Esophagus muscularis mucosa (tissue), 4 donors: ENCODE results near the gene TRABD2B. TPM values are rescaled to one million over a fixed set of nuclear protein-coding genes. Genes with fewer than 3 reads are reported as not detected.

Experiments used
- DNase-seq: peaks from one replicate; pipeline ENCODE4 v3.0.0-alpha.2; 2017; ENCODE audit errors: extremely low spot score
- H3K27ac ChIP-seq, 4 donors: fragments of 200-600 bp; sonication (generic); replicated peaks in 1 of 4; 1 replicate in 3 of 4; 2 replicates in 1 of 4; pipeline ENCODE4 v1.5.1; 2016 to 2019; ENCODE audit warnings: mild to moderate bottlenecking in 1 of 4
- H3K27me3 ChIP-seq, 4 donors: fragments of 200-600 bp; sonication (generic); one replicate each; pipeline versions ENCODE4 v1.5.1 to v1.6.0; 2016 to 2019
- H3K36me3 ChIP-seq, 4 donors: fragments of 200-600 bp; sonication (generic); one replicate each; pipeline ENCODE4 v1.5.1; 2016 to 2019
- H3K4me1 ChIP-seq, 4 donors: fragments of 200-600 bp; sonication (generic); one replicate each; pipeline ENCODE4 v1.5.1; 2016 to 2019
- H3K4me3 ChIP-seq, 4 donors: fragments of 200-600 bp; sonication (generic); 1 replicate in 2 of 4; 2 replicates in 2 of 4; pipeline ENCODE4 v1.5.1; 2016 to 2019; ENCODE audit warnings: mild to moderate bottlenecking in 4 of 4, moderate library complexity in 1 of 4
- H3K9me3 ChIP-seq, 4 donors: fragments of 200-600 bp; sonication (generic); 1 replicate in 3 of 4; 2 replicates in 1 of 4; pipeline ENCODE4 v1.5.1; 2016 to 2019
- CTCF ChIP-seq, 3 experiments: fragments of 200-600 bp in 2 of 3; fragments of 450-650 bp in 1 of 3; sonication (generic) in 2 of 3; IDR thresholded peaks; one replicate each; pipeline ENCODE4 v1.5.1; 2017 to 2019; ENCODE audit warnings: antibody characterized with exemption in 3 of 3, mild to moderate bottlenecking in 2 of 3, moderate library complexity in 1 of 3
- EP300 ChIP-seq: sonication (generic); formaldehyde crosslinking; IDR thresholded peaks from one replicate; pipeline ENCODE4 v1.6.1; 2017; ENCODE audit warnings: antibody characterized with exemption
- POLR2A ChIP-seq: fragments of 450-650 bp; IDR thresholded peaks from one replicate; pipeline ENCODE4 v1.6.1; 2017; ENCODE audit warnings: antibody characterized with exemption, moderate library complexity, mild to moderate bottlenecking, low read depth
- POLR2AphosphoS5 ChIP-seq, 2 donors: sonication (generic); formaldehyde crosslinking; IDR thresholded peaks; one replicate each; pipeline ENCODE4 v1.6.1; 2017; ENCODE audit warnings: antibody characterized with exemption in 2 of 2
- WGBS: methylation state at CpG from one replicate; pipeline ENCODE4 v1.1.5; 2018; 5-methylcytosine and 5-hydroxymethylcytosine counted together
- intact Hi-C: fragments of 100-400 bp; cut with DNase I; formaldehyde crosslinking; loops from one replicate; pipeline ENCODE4 v1.15.1; 2023
- total RNA-seq, 4 donors: library from RNA; depleted of rRNA; stranded (reverse); fragments of >200 nt; gene quantifications; one replicate each; pipeline versions ENCODE4 v1.1.0 to v1.2.1, GENCODE V29; 2016

Gene TRABD2B
- total RNA-seq, 4 donors from 2014 or later: 4.0 to 7.6 (median 4.1) TPM

GRCh38 chr1:47866601-47867437 is 130.4 kb downstream of the TRABD2B start:
- DNase-seq: no peak
- H3K36me3 ChIP-seq: no peaks in the 10 kb centered on the region
- intact Hi-C loops: no loop called here
- WGBS: 79% methylated on average over 8 of the region's 8 CpGs
- TF ChIP-seq POLR2AphosphoS5 (IDR thresholded peaks at IDR 0.05) (no peak), EP300 (no peak)
- no peak overlapping the region for H3K4me3 ChIP-seq
- H3K27me3 ChIP-seq: no peaks in the 10 kb centered on the region
- peaks cover under 1 to 17% (median 6%) of the 10 kb centered on the region in 4 donors for H3K4me1 ChIP-seq
- H3K9me3 ChIP-seq: peaks cover 0 to 8% (median 0%) of the 10 kb centered on the region in 4 donors
- H3K27ac ChIP-seq: no peak overlapping the region

- no peak overlapping the region for H3K4me3 ChIP-seq
- peaks cover 0 to 14% (median 4%) of the 10 kb centered on the region in 4 donors for H3K4me1 ChIP-seq
- intact Hi-C loops: no loop called here
- no peak for DNase-seq
- peaks cover 0 to 14% (median 0%) of the 10 kb centered on the region in 4 donors for H3K9me3 ChIP-seq
- no peaks in the 10 kb centered on the region for H3K36me3 ChIP-seq
- H3K27me3 ChIP-seq: no peaks in the 10 kb centered on the region
- no peak overlapping the region for H3K27ac ChIP-seq
- 86% methylated on average over 6 of the region's 6 CpGs for WGBS
- no peak for TF ChIP-seq POLR2AphosphoS5 (IDR thresholded peaks at IDR 0.05)
- no peak for TF ChIP-seq EP300
- TF ChIP-seq CTCF (IDR thresholded peaks at IDR 0.05): no peak
- no peak for TF ChIP-seq POLR2A
Observed at GRCh38 chr1:47865881-47866535, 131.2 kb downstream of the TRABD2B start.

- no peak overlapping the region for H3K4me3 ChIP-seq
- no peaks in the 10 kb centered on the region for H3K4me1 ChIP-seq
- no peak for DNase-seq
- H3K27ac ChIP-seq: no peak overlapping the region
- 56% methylated on average over 2 of the region's 3 CpGs for WGBS
- H3K9me3 ChIP-seq: peaks cover 0 to 14% (median 0%) of the 10 kb centered on the region in 4 donors
- H3K36me3 ChIP-seq: no peaks in the 10 kb centered on the region
- intact Hi-C loops: no loop called here
- H3K27me3 ChIP-seq: no peaks in the 10 kb centered on the region
- TF ChIP-seq EP300 (no peak), CTCF (IDR thresholded peaks at IDR 0.05) (no peak), POLR2A (no peak), POLR2AphosphoS5 (IDR thresholded peaks at IDR 0.05) (no peak)
Observed at GRCh38 chr1:47859092-47859743, 138.0 kb downstream of the TRABD2B start.

GRCh38 chr1:47856996-47857395 is 140.2 kb downstream of the TRABD2B start:
- H3K4me1 ChIP-seq: no peaks in the 10 kb centered on the region
- TF ChIP-seq POLR2AphosphoS5 (IDR thresholded peaks at IDR 0.05): no peak
- no peak for TF ChIP-seq POLR2A
- no peak for TF ChIP-seq CTCF (IDR thresholded peaks at IDR 0.05)
- no peak for TF ChIP-seq EP300
- no peaks in the 10 kb centered on the region for H3K27me3 ChIP-seq
- peaks cover 0 to 8% (median 0%) of the 10 kb centered on the region in 4 donors for H3K9me3 ChIP-seq
- WGBS: 95% methylated on average over 4 of the region's 4 CpGs
- no peaks in the 10 kb centered on the region for H3K36me3 ChIP-seq
- no peak overlapping the region for H3K4me3 ChIP-seq
- DNase-seq: no peak
- H3K27ac ChIP-seq: no peak overlapping the region
- intact Hi-C loops: no loop called here

- DNase-seq: no peak
- H3K27ac ChIP-seq: no peak overlapping the region
- H3K9me3 ChIP-seq: no peaks in the 10 kb centered on the region
- intact Hi-C loops: no loop called here
- H3K36me3 ChIP-seq: no peaks in the 10 kb centered on the region
- no peak overlapping the region for H3K4me3 ChIP-seq
- 81% methylated on average over 4 of the region's 4 CpGs for WGBS
- TF ChIP-seq POLR2A (no peak), POLR2AphosphoS5 (IDR thresholded peaks at IDR 0.05) (no peak), EP300 (no peak), CTCF (IDR thresholded peaks at IDR 0.05) (no peak)
- H3K27me3 ChIP-seq: no peaks in the 10 kb centered on the region
- peaks cover 0 to 3% (median 0%) of the 10 kb centered on the region in 4 donors for H3K4me1 ChIP-seq
Observed at GRCh38 chr1:47855230-47855629, 142.0 kb downstream of the TRABD2B start.
